Frontal cortex (tissue), 4 donors: ENCODE results near the gene NBPF4. TPM values are rescaled to one million over a fixed set of nuclear protein-coding genes. Genes with fewer than 3 reads are reported as not detected.
"Not testable (repeated sequence)": the region's sequence is repeated elsewhere in the genome, so short reads cannot be mapped to it uniquely, and the experiment has no call there.

ENCODE experiments used
- DNase-seq, 2 donors: peaks; one replicate each; pipeline ENCODE4 v3.0.0; 2012; ENCODE audit warnings: low spot score in 2 of 2
- FAIRE-seq: peaks from 2 replicates; lab custom pipeline; 2012; peaks lifted over from hg19 to GRCh38; lab: Jason Lieb, UNC
- total RNA-seq: library from RNA; depleted of rRNA; stranded (reverse); fragments of >200 nt; gene quantifications from one replicate; pipeline ENCODE4 v1.2.3, GENCODE V29; 2014
- donor health status: control.
- donor health status: control.
- donor health status: control.

Gene NBPF4
- total RNA-seq, 1 donor from 2014 or later = not detected

GRCh38 chr1:108214641-108215465 lies 29.0 kb downstream of the NBPF4 start:
- not testable (repeated sequence) for DNase-seq
- peak; percentile 99 for FAIRE-seq

DNA sequence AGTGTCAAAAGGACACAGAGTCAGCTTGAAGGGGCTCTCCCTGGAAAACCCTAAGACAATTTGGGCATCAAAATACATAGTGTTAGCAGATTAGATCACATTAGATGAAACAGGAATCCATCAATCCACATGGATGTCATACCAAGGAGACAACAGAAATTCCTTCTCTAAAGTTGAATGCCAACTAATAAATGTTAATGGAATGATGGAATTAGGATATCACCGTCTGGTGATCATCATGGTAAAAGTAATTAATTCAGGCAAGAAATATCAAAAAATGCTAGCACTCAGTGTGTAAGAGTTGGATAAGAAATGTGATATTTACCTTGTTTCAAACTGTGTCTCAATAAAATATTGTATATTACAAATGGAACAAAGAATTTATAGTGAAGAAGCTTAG lies 32.9 kb downstream of the NBPF4 start:
- DNase-seq = no peak
- FAIRE-seq = no peak

- no peak for FAIRE-seq
- no peak for DNase-seq
Observed at GRCh38 chr1:108209456-108210108, 34.3 kb downstream of the NBPF4 start.

GRCh38 chr1:108208724-108209446 lies 35.0 kb downstream of the NBPF4 start:
- DNase-seq (no peak), FAIRE-seq (no peak)

- FAIRE-seq, DNase-seq: not testable (repeated sequence)
Observed at GRCh38 chr1:108203582-108203981, 40.3 kb downstream of the NBPF4 start.

DNA sequence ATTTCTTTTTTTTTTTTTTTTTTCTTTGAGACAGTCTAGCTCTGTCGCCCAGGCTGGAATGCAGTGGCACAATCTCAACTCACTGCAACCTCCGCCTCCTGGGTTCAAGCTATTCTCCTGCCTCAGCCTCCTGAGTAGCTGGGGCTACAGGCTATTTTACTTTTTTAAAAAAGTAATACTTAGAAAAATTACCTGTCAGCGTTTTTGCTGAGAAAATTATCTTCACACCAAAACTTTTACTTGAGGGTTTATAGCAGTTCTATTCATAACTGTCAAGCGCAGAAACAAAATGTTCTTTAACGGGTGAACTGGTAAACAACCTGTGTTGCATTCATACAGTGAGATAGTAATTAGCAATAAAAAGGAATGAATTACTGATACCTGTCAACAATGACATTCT lies 42.2 kb downstream of the NBPF4 start:
- DNase-seq = no peak
- no peak for FAIRE-seq

DNA sequence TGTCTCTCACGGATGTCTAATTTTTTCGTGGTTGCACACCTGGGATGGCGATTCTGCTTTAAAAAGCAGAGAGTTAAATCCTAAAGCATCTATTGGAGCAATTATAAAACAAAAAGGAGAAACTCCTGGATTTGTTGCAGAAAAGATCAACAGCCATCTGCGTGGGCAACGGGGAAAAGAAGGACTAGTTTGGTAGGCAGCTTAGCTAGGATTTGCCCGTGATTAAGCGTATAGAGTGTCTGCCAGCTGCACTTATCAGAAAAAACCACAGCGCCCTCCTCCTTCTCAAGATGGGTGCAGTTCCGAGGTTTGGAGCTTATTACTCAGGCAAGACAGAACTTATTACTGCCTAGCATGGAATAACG lies 43.2 kb downstream of the NBPF4 start:
- no peak for FAIRE-seq
- peak; percentile 45 to 61 for DNase-seq

- FAIRE-seq (no peak), DNase-seq (peak; percentile 77 to 79)
Observed at GRCh38 chr1:108199781-108200686, 43.8 kb downstream of the NBPF4 start, which contains the start of gene SLC25A24. TSS of gene SLC25A24 (minus strand) at chr1:108200343. CDS start at chr1:108200138, 205 bp downstream.

GRCh38 chr1:108199201-108199691 lies 44.6 kb downstream of the NBPF4 start:
- no peak for FAIRE-seq
- DNase-seq = no peak

- DNase-seq (no peak), FAIRE-seq (no peak)
Observed at GRCh38 chr1:108194051-108194450, 49.8 kb downstream of the NBPF4 start.

DNA sequence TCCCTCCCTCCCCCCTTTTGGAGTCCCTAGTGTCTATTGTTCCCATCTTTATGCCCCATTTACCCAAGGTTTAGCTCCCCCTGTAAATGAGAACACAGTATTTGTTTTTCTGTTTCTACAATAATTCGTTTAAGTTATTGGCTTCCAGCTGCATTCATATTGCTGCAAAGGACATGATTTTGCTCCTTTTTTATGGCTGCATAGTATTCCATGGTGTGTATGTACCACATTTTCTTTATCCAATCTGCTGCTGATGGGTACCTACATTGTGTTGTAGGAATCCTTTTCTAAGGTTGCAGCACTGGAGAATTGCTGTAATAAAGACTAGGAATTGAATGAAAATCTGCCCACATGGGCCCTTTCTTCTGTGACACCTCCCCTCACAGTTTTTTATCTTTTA lies 50.5 kb downstream of the NBPF4 start:
- FAIRE-seq = no peak
- DNase-seq = no peak

- FAIRE-seq (no peak), DNase-seq (no peak)
Observed at GRCh38 chr1:108192581-108192980, 51.3 kb downstream of the NBPF4 start.

DNA sequence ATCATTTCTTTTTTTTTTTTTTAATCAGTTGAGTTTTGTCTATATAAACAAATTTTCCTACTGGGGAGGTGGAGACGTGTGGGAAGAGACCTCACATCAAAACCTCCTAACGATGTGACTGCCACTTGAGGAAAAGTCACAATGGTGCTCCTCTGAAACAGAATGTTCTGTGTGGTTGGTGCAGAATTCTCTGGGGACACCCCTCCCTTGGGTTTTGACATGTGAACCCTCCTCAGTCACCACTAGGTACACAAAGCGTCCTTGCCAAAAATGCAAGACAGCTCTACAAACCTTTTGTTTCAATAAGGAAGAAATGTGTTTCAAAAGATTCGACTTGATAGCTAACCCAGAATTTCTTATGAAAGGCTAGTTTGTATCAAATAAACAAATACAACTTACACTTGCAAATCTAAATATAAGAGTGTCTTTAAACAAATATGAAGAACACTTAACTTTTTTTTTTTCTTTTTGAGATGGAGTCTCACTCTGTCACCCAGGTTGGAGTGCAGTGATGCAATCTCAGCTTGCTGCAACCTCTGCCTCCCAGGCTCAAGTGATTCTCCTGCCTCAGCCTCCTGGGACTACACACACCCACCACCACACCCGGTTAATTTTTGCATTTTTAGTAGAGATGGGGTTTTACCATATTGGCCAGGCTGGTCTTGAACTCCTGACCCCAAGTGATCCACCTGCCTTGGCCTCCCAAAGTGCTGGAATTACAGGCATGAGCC lies 53.0 kb downstream of the NBPF4 start:
- FAIRE-seq = no peak
- DNase-seq = no peak

GRCh38 chr1:108190001-108190634 lies 53.8 kb downstream of the NBPF4 start:
- no peak for FAIRE-seq
- DNase-seq = no peak

DNA sequence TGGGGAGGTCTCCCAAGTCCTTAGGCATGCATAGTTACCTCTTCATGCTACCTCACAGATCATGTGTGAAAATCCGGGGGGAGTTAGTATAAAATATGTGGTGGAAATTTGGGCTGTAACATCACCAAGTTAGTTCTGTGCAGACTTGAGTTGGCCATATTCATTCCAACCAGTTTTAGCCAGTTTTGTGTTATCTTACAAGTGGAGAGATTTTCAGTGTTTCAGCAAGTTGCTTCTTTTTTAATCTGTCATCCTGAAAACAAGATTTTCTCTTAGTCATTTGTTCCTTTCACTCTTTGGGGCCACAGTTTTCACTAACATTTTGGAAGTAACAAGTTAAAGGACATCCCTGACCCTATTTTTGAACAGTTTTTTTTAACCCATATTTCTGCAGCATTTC lies 55.1 kb downstream of the NBPF4 start:
- no peak for FAIRE-seq
- DNase-seq = no peak

GRCh38 chr1:108182959-108183700 lies 60.7 kb downstream of the NBPF4 start:
- no peak for FAIRE-seq
- DNase-seq = no peak

DNA sequence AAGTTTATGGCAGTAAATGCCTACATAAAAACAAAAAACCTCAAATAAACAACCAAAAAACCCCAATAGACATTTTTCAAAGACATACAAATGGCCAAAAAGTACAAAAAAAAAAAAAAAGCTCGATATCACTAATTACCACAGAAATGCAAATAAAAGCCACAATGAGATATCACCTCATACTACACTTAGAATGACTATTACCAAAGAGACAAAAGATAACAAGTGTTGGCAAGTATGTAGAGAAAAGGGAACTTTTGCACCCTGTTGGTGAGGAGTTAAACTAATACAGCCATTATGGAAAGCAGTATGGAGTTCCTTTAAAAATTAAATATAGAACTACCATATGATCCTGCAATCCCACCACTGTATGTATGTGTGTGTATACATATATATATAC lies 64.9 kb downstream of the NBPF4 start:
- DNase-seq = no peak
- FAIRE-seq = no peak
